Gastroesophageal sphincter (tissue), 4 donors: Measurements from ENCODE around the gene FAM3B. TPM values are rescaled to one million over a fixed set of nuclear protein-coding genes. Genes with fewer than 3 reads are reported as not detected.
"Not testable (repeated sequence)": the region's sequence is repeated elsewhere in the genome, so short reads cannot be mapped to it uniquely, and the experiment has no call there.

Experiments
- ATAC-seq: fragments of 150-250 bp; one replicate; pipeline ENCODE4 v1.9.1; 2016; ENCODE audit warnings: mild to moderate bottlenecking, moderate library complexity
- H3K27ac ChIP-seq, 4 donors: fragments of 200-600 bp; sonication (generic) in 3 of 4; 1 replicate in 3 of 4; 2 replicates in 1 of 4; pipeline ENCODE4 v1.5.1; 2016 to 2019
- H3K27me3 ChIP-seq: fragments of 200-600 bp; sonication (generic); one replicate; pipeline ENCODE4 v1.5.1; 2019
- H3K36me3 ChIP-seq, 2 donors: fragments of 200-600 bp; sonication (generic); one replicate each; pipeline ENCODE4 v1.5.1; 2019; ENCODE audit warnings: control low read depth in 1 of 2
- H3K4me1 ChIP-seq, 3 donors: fragments of 200-600 bp; sonication (generic); 1 replicate in 2 of 3; 2 replicates in 1 of 3; pipeline ENCODE4 v1.5.1; 2016 to 2019; ENCODE audit warnings: control low read depth in 2 of 3
- H3K4me3 ChIP-seq, 2 donors: fragments of 200-600 bp; sonication (generic); one replicate each; pipeline ENCODE4 v1.5.1; 2019; ENCODE audit warnings: mild to moderate bottlenecking in 1 of 2, moderate library complexity in 1 of 2
- H3K9me3 ChIP-seq, 3 donors: fragments of 200-600 bp; sonication (generic); one replicate each; pipeline ENCODE4 v1.5.1; 2017 to 2019; ENCODE audit warnings: control low read depth in 2 of 3
- CTCF ChIP-seq, 4 experiments: fragments of 200-600 bp in 2 of 4; fragments of 450-650 bp in 2 of 4; sonication (generic) in 1 of 4; IDR thresholded peaks; one replicate each; pipeline ENCODE4 v1.5.1; 2017 to 2019; ENCODE audit warnings: antibody characterized with exemption in 4 of 4, mild to moderate bottlenecking in 2 of 4, moderate library complexity in 2 of 4
- EP300 ChIP-seq: sonication (generic); formaldehyde crosslinking; IDR thresholded peaks from one replicate; pipeline ENCODE4 v1.6.1; 2017; ENCODE audit warnings: antibody characterized with exemption, mild to moderate bottlenecking
- POLR2A ChIP-seq, 2 donors: fragments of 450-650 bp; IDR thresholded peaks; one replicate each; pipeline ENCODE4 v1.6.1; 2017; ENCODE audit warnings: antibody characterized with exemption in 2 of 2, mild to moderate bottlenecking in 2 of 2, moderate library complexity in 1 of 2
- POLR2AphosphoS5 ChIP-seq: sonication (generic); formaldehyde crosslinking; IDR thresholded peaks from one replicate; pipeline ENCODE4 v1.6.1; 2017; ENCODE audit warnings: antibody characterized with exemption
- WGBS, 2 donors: methylation state at CpG; one replicate each; pipeline ENCODE4 v1.1.5; 2018; ENCODE audit warnings: low coverage in 1 of 2; 5-methylcytosine and 5-hydroxymethylcytosine counted together
- total RNA-seq, 4 donors: library from RNA; depleted of rRNA; stranded (reverse); fragments of >200 nt; gene quantifications; one replicate each; pipeline ENCODE4 v1.1.0, GENCODE V29; 2016

FAM3B gene
- total RNA-seq, 4 donors from 2014 or later: 0.31 to 7.1 TPM; not detected in 2

GRCh38 chr21:41357546-41357945 is 40.9 kb downstream of the FAM3B start:
- Histone ChIP-seq H3K4me3 (no peak overlapping the region), H3K36me3 (no peaks in the 10 kb centered on the region), H3K4me1 (peaks cover 0 to 23% (median 0%) of the 10 kb centered on the region in 3 donors), H3K27me3 (no peaks in the 10 kb centered on the region), H3K9me3 (no peaks in the 10 kb centered on the region), H3K27ac (no peak overlapping the region)
- no peak for ATAC-seq
- WGBS, 2 donors: 40 to 72% methylated on average over 5 of the region's 8 CpGs
- no peak for TF ChIP-seq POLR2AphosphoS5
- no peak for TF ChIP-seq CTCF (IDR thresholded peaks at IDR 0.05)
- no peak for TF ChIP-seq EP300
- no peak for TF ChIP-seq POLR2A (IDR thresholded peaks at IDR 0.05)

- 85 to 100% methylated on average over 1 to 6 of the region's 9 CpGs for WGBS, 2 donors
- no peak for TF ChIP-seq CTCF (IDR thresholded peaks at IDR 0.05)
- no peak for TF ChIP-seq POLR2A (IDR thresholded peaks at IDR 0.05)
- TF ChIP-seq EP300: no peak
- TF ChIP-seq POLR2AphosphoS5: no peak
- peak overlapping the region in 1 of 4 donors; percentile 29 for H3K27ac ChIP-seq
- H3K36me3 ChIP-seq: no peaks in the 10 kb centered on the region
- ATAC-seq: no peak
- H3K4me1 ChIP-seq: peaks cover 0 to 32% (median 0%) of the 10 kb centered on the region in 3 donors
- H3K9me3 ChIP-seq: no peaks in the 10 kb centered on the region
- H3K27me3 ChIP-seq: peaks cover 3% of the 10 kb centered on the region
- no peak overlapping the region for H3K4me3 ChIP-seq
Measured at GRCh38 chr21:41358193-41359166, 41.9 kb downstream of the FAM3B start.

GRCh38 chr21:41359286-41359685 is 42.7 kb downstream of the FAM3B start:
- TF ChIP-seq EP300 (no peak), CTCF (IDR thresholded peaks at IDR 0.05) (no peak), POLR2A (IDR thresholded peaks at IDR 0.05) (no peak), POLR2AphosphoS5 (no peak)
- H3K9me3 ChIP-seq: no peaks in the 10 kb centered on the region
- peaks cover 0 to 40% (median 0%) of the 10 kb centered on the region in 3 donors for H3K4me1 ChIP-seq
- H3K36me3 ChIP-seq: no peaks in the 10 kb centered on the region
- peak overlapping the region in 2 of 4 donors; percentile 29 to 81 for H3K27ac ChIP-seq
- WGBS, 2 donors: 90% methylated on average over 2 of the region's 12 CpGs; no CpG with 5 or more reads in 1 of the 2 donors
- H3K4me3 ChIP-seq: no peak overlapping the region
- H3K27me3 ChIP-seq: peaks cover 10% of the 10 kb centered on the region
- ATAC-seq: no peak

- ATAC-seq, H3K36me3 ChIP-seq, H3K4me3 ChIP-seq, H3K9me3 ChIP-seq: not testable (repeated sequence)
- 85 to 100% methylated on average over 1 to 3 of the region's 4 CpGs for WGBS, 2 donors
- peak overlapping the region in 2 of 4 donors; percentile 81 to 85 for H3K27ac ChIP-seq
- peaks cover 0 to 44% (median 0%) of the 10 kb centered on the region in 3 donors for H3K4me1 ChIP-seq
- peaks cover 10% of the 10 kb centered on the region for H3K27me3 ChIP-seq
Measured at GRCh38 chr21:41359754-41360071, 43.1 kb downstream of the FAM3B start.

GRCh38 chr21:41360072-41360821 is 43.6 kb downstream of the FAM3B start:
- peaks cover 0 to 45% (median 0%) of the 10 kb centered on the region in 3 donors for H3K4me1 ChIP-seq
- H3K9me3 ChIP-seq: no peaks in the 10 kb centered on the region
- WGBS, 2 donors: 34% methylated on average over 11 of the region's 22 CpGs; no CpG with 5 or more reads in 1 of the 2 donors
- no peaks in the 10 kb centered on the region for H3K36me3 ChIP-seq
- peak; percentile 62 for ATAC-seq
- H3K4me3 ChIP-seq: no peak overlapping the region
- H3K27me3 ChIP-seq: peaks cover 10% of the 10 kb centered on the region
- TF ChIP-seq EP300 (no peak), CTCF (IDR thresholded peaks at IDR 0.05) (peak in 1 of 4 experiments; percentile 19), POLR2A (IDR thresholded peaks at IDR 0.05) (no peak), POLR2AphosphoS5 (no peak)
- H3K27ac ChIP-seq: peak overlapping the region in 3 of 4 donors; percentile 53 to 85 (median 81)
